Activated CD8-positive, alpha-beta memory T cell treated with anti-CD3 and anti-CD28 coated beads, Interleukin-2, amount 50 U/mL, for 48 hours (primary cell): ENCODE data around the gene OR7A10.

ENCODE experiments used
- DNase-seq: peaks from one replicate; pipeline ENCODE4 v3.0.0-alpha.2; 2020

The OR7A10 gene

DNA sequence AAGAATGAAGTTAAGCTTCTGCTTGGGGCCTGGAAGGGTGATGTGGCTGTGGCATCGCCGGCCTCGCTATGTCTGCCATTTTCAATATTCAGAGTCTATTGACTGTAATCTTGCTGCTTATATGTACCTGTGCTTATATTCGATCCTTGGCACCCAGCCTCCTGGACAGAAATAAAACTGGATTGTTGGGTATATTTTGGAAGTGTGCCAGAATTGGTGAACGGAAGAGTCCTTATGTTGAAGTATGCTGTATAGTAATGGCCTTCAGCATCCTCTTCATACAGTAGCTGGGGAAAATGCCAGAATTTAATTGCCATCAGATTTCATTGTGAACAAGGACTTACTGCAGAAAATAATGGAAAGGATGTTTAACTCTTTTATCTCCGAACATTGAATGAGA, 56.5 kb downstream of the OR7A10 start:
- peak; percentile 2 for DNase-seq
